Limb (tissue), 2 donors: Measurements from ENCODE around the gene ESRRG.

Experiments used
- DNase-seq, 2 donors: peaks; one replicate each; pipeline ENCODE4 v3.0.0-alpha.2; 2016; ENCODE audit errors: extremely low spot score in 2 of 2

The ESRRG gene

GRCh38 chr1:216521477-216521876, 201.8 kb downstream of the ESRRG start:
- no peak for DNase-seq

GRCh38 chr1:216518844-216519627, 204.2 kb downstream of the ESRRG start:
- no peak for DNase-seq

GRCh38 chr1:216502528-216503162, 220.6 kb downstream of the ESRRG start:
- DNase-seq = no peak

GRCh38 chr1:216500273-216500967, 222.8 kb downstream of the ESRRG start:
- no peak for DNase-seq

GRCh38 chr1:216499581-216500272, 223.5 kb downstream of the ESRRG start:
- no peak for DNase-seq

- no peak for DNase-seq
Observed at GRCh38 chr1:216498277-216498676, 225.0 kb downstream of the ESRRG start.

GRCh38 chr1:216485042-216485441, 238.2 kb downstream of the ESRRG start:
- DNase-seq = no peak

GRCh38 chr1:216483672-216484401, 239.4 kb downstream of the ESRRG start:
- DNase-seq = no peak

- DNase-seq = no peak
Observed at GRCh38 chr1:216482620-216483019, 240.6 kb downstream of the ESRRG start.

- DNase-seq = no peak
Observed at GRCh38 chr1:216478238-216478637, 245.0 kb downstream of the ESRRG start.

- no peak for DNase-seq
Observed at GRCh38 chr1:216476341-216476740, 246.9 kb downstream of the ESRRG start.

GRCh38 chr1:216475659-216476276, 247.5 kb downstream of the ESRRG start:
- no peak for DNase-seq

- DNase-seq = no peak
Observed at GRCh38 chr1:216466162-216466801, 256.9 kb downstream of the ESRRG start.

GRCh38 chr1:216464489-216464888, 258.7 kb downstream of the ESRRG start:
- no peak for DNase-seq

- no peak for DNase-seq
Observed at GRCh38 chr1:216462066-216462775, 261.0 kb downstream of the ESRRG start.

GRCh38 chr1:216461466-216461865, 261.8 kb downstream of the ESRRG start:
- DNase-seq = no peak

GRCh38 chr1:216459651-216460207, 263.5 kb downstream of the ESRRG start:
- DNase-seq = no peak

GRCh38 chr1:216458812-216459211, 264.4 kb downstream of the ESRRG start:
- no peak for DNase-seq

- no peak for DNase-seq
Observed at GRCh38 chr1:216457356-216457755, 265.9 kb downstream of the ESRRG start.
